OCI-LY3 (cell line): ENCODE measurements around the gene ARL5B.

Source experiments
- H2AFZ ChIP-seq: fragments of 200-600, 300-600 bp; shearing (Covaris generic); 2 replicates; pipeline ENCODE4 v1.6.0; 2014; ENCODE audit warnings: antibody characterized with exemption, low read depth, low read length
- H3K27ac ChIP-seq: fragments of 200-600, 300-600 bp; sonication (generic); 2 replicates; pipeline ENCODE4 v1.5.1; 2014; ENCODE audit warnings: mild to moderate bottlenecking, low read length, moderate library complexity, mixed read lengths
- H3K27me3 ChIP-seq: fragments of 200-600, 300-600 bp; sonication (generic); 2 replicates; pipeline ENCODE4 v1.6.1; 2014; ENCODE audit warnings: low read depth, low read length, mixed read lengths
- H3K36me3 ChIP-seq: fragments of 200-600, 300-600 bp; sonication (generic); replicated peaks from 2 replicates; pipeline ENCODE3; 2014; ENCODE audit warnings: low read depth, low read length, mixed read lengths
- H3K4me1 ChIP-seq: fragments of 300-600, 200-600 bp; sonication (generic); 2 replicates; pipeline ENCODE4 v1.6.1; 2014; ENCODE audit warnings: low read length, mixed read lengths
- H3K4me2 ChIP-seq: fragments of 200-600, 300-600 bp; sonication (generic); 2 replicates; pipeline ENCODE4 v1.6.1; 2014; ENCODE audit warnings: low read length, mixed read lengths
- H3K4me3 ChIP-seq: fragments of 300-600, 200-600 bp; sonication (generic); 2 replicates; pipeline ENCODE4 v1.5.1; 2014; ENCODE audit warnings: antibody characterized with exemption, mild to moderate bottlenecking, low read length, moderate library complexity
- H3K79me2 ChIP-seq: fragments of 300-600, 200-600 bp; shearing (Covaris generic); 2 replicates; pipeline ENCODE4 v1.6.1; 2014; ENCODE audit warnings: mild to moderate bottlenecking, low read length, mixed read lengths
- H3K9ac ChIP-seq: fragments of 300-600, 200-600 bp; shearing (Covaris generic); 2 replicates; pipeline ENCODE4 v1.6.0; 2014; ENCODE audit warnings: mild to moderate bottlenecking, low read length, moderate library complexity
- H3K9me3 ChIP-seq: fragments of 200-600, 300-600 bp; shearing (Covaris generic); 2 replicates; pipeline ENCODE4 v1.6.1; 2014; ENCODE audit warnings: low read length, mixed read lengths; ENCODE audit not compliant: insufficient read depth
- H4K20me1 ChIP-seq: fragments of 200-600, 300-600 bp; sonication (generic); 2 replicates; pipeline ENCODE4 v1.6.1; 2016; ENCODE audit warnings: low read length, mixed read lengths; ENCODE audit not compliant: insufficient read depth
- EZH2phosphoT487 ChIP-seq: fragments of 200-600 bp; shearing (Covaris generic); IDR thresholded peaks from 2 replicates; pipeline ENCODE4 v1.6.1; 2018; ENCODE audit warnings: antibody characterized with exemption, mixed run types, low read depth
- TF ChIP-seq, protein P1 (sequence below): fragments of 200-600, 300-600 bp; sonication (generic); IDR thresholded peaks from 2 replicates; pipeline ENCODE4 v1.5.1; 2014; ENCODE audit warnings: antibody characterized with exemption, low read length, low read depth

Gene ARL5B, protein sequence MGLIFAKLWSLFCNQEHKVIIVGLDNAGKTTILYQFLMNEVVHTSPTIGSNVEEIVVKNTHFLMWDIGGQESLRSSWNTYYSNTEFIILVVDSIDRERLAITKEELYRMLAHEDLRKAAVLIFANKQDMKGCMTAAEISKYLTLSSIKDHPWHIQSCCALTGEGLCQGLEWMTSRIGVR

DNA sequence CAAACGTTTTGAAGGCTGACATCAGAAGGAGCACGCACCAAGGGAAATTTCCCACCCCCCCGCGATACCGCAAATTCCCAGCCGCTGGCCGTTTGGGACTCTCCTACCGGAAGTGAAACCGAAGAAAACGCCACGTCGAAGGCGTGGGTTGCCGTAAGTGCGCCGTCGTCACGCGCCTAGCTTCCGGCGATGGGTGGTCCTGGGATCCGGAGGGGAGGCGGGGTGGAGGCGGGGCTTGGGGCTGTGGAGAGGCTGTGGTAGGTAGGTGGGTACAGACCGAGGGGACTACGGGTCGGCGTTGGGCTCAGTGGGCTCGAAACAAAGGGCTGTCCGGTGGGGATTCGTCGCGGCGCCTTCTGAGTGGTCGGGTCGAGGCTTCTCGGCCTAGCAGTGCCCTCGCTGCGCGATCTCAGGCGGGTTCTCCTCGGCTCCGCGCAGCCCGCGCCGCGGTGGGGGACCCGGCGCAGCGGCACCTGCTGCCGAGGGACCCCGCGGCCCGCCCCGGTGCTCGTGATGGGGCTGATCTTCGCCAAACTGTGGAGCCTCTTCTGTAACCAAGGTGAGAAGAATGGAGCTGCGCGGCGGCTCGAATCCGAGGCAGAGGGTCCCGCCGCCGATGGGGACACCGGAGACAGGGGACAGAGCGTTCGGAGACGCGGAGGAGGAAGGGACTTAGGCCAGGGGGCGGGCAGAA is at the start of gene ARL5B:
Gene ARL5B, plus strand, starts transcription at position 307 of the 694 bp plus-strand sequence. Its CDS starts 207 bp downstream, at position 514.
- H3K27me3 ChIP-seq = no peaks in the 10 kb centered on the region
- no peaks in the 10 kb centered on the region for H3K36me3 ChIP-seq
- H3K27ac ChIP-seq = peak within 1 kb of the TSS; percentile 90
- no peaks in the 10 kb centered on the region for H3K9me3 ChIP-seq
- H3K4me1 ChIP-seq = peaks cover 16% of the 10 kb centered on the region
- H3K4me2 ChIP-seq = peak within 1 kb of the TSS; percentile 90
- H3K4me3 ChIP-seq = peak within 1 kb of the TSS; percentile 97
- H4K20me1 ChIP-seq = peaks cover 33% of the 10 kb centered on the region
- TF ChIP-seq EZH2phosphoT487 = no peak
- TF ChIP-seq, protein P1, sequence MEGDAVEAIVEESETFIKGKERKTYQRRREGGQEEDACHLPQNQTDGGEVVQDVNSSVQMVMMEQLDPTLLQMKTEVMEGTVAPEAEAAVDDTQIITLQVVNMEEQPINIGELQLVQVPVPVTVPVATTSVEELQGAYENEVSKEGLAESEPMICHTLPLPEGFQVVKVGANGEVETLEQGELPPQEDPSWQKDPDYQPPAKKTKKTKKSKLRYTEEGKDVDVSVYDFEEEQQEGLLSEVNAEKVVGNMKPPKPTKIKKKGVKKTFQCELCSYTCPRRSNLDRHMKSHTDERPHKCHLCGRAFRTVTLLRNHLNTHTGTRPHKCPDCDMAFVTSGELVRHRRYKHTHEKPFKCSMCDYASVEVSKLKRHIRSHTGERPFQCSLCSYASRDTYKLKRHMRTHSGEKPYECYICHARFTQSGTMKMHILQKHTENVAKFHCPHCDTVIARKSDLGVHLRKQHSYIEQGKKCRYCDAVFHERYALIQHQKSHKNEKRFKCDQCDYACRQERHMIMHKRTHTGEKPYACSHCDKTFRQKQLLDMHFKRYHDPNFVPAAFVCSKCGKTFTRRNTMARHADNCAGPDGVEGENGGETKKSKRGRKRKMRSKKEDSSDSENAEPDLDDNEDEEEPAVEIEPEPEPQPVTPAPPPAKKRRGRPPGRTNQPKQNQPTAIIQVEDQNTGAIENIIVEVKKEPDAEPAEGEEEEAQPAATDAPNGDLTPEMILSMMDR = no peak
- H2AFZ ChIP-seq = peak within 1 kb of the TSS; percentile 85
- H3K9ac ChIP-seq = peak within 1 kb of the TSS; percentile 99
- H3K79me2 ChIP-seq = peaks cover 61% of the 10 kb centered on the region

DNA sequence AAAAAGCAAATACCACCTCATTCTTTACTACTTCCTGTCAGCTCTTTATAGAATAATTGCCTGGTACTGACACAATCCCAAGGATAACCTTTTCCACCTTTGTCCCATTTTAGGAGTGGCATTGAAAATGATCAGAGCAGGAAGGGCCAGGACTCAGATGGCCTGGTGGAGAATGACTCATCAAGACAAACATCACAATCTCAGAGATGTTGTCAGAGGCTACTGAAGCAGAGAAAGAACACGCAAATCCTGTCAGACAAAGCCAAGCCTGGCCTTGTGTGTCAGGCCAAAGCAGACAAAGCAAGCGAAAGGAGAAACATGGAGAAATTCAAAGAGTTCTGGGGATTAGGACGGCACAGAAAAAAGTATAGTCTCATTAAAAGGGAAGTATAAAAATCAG is 48.7 kb upstream of the ARL5B start:
- TF ChIP-seq, protein P1 = no peak
- TF ChIP-seq EZH2phosphoT487 = no peak
- H3K27me3 ChIP-seq = no peaks in the 10 kb centered on the region
- no peaks in the 10 kb centered on the region for H3K79me2 ChIP-seq
- H3K36me3 ChIP-seq = peaks cover 3% of the 10 kb centered on the region
- no peaks in the 10 kb centered on the region for H4K20me1 ChIP-seq
- H3K9me3 ChIP-seq = no peaks in the 10 kb centered on the region
- H2AFZ ChIP-seq = no peak overlapping the region
- H3K4me1 ChIP-seq = no peaks in the 10 kb centered on the region
- no peak overlapping the region for H3K9ac ChIP-seq
- H3K4me3 ChIP-seq = no peak overlapping the region
- no peak overlapping the region for H3K4me2 ChIP-seq
- H3K27ac ChIP-seq = no peak overlapping the region

DNA sequence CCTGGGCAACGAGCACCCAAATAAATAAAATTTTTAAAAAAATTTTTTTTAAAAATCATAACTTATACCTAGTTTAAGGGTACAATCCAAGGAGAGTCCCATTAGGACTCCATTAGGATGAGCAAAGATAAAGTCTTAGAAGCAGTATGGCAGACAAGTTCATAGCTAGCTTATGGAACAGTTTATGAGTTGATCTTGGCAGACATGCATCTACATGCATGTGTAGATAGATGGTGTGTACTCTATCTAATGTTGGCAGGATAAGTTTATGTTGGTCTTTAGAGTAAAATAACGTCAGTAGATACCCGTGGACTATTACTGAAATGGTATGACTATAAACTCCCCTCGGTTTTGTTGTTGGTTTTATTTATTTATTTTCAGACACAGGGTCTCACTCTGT is 48.1 kb upstream of the ARL5B start:
- Histone ChIP-seq H3K9ac (no peak overlapping the region), H3K9me3 (no peaks in the 10 kb centered on the region), H3K79me2 (no peaks in the 10 kb centered on the region), H2AFZ (no peak overlapping the region), H3K27ac (no peak overlapping the region), H4K20me1 (no peaks in the 10 kb centered on the region), H3K4me3 (no peak overlapping the region), H3K4me1 (no peaks in the 10 kb centered on the region), H3K27me3 (no peaks in the 10 kb centered on the region), H3K36me3 (peaks cover 1% of the 10 kb centered on the region), H3K4me2 (no peak overlapping the region)
- no peak for TF ChIP-seq EZH2phosphoT487
- TF ChIP-seq, protein P1 = no peak

DNA sequence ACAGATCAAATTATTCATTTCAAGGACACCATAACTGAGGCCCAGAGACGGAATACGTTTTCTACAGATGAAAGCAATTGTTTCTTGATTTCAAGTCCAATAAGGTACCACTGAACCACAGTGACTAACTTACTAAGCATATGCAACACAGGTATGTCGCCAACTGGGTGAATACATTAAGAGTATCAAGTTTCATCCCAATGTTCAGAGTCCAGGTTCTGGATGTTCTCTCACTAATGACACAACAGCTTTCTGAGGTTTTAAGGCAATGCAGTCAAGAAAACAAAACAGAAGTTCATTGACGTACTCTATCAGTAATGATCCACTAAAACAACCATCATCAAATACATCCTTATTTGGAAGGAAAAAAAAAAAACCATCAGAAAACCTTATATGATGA is 43.6 kb upstream of the ARL5B start:
- H3K4me1 ChIP-seq = peaks cover 4% of the 10 kb centered on the region

More for the DNA sequence above, 43.6 kb upstream of the ARL5B start:
- no peaks in the 10 kb centered on the region for H4K20me1 ChIP-seq
- no peak overlapping the region for H3K9ac ChIP-seq
- no peak overlapping the region for H3K4me3 ChIP-seq
- H3K27ac ChIP-seq = no peak overlapping the region
- H3K27me3 ChIP-seq = no peaks in the 10 kb centered on the region
- TF ChIP-seq EZH2phosphoT487 = no peak
- TF ChIP-seq, protein P1 = no peak
- H3K36me3 ChIP-seq = no peaks in the 10 kb centered on the region
- no peaks in the 10 kb centered on the region for H3K79me2 ChIP-seq
- H3K9me3 ChIP-seq = no peaks in the 10 kb centered on the region
- H3K4me2 ChIP-seq = no peak overlapping the region
- H2AFZ ChIP-seq = no peak overlapping the region
